CD4-positive, alpha-beta T cell (primary cell): Measurements from ENCODE around the gene XKR7. TPM values are rescaled to one million over a fixed set of nuclear protein-coding genes. Genes with fewer than 3 reads are reported as not detected.

Experiments used
- ATAC-seq: fragments of 200-7000 bp; cut with Tn5 transposase; one replicate; pipeline ENCODE4 v1.10.0; 2022; ENCODE audit warnings: mild to moderate bottlenecking; ENCODE audit not compliant: poor library complexity
- CTCF ChIA-PET: fragments of 350-600 bp; sonication (Branson Sonifier 250); formaldehyde crosslinking; loops from one replicate; lab custom pipeline; 2021; ENCODE audit warnings: antibody characterized with exemption, inconsistent platforms; lab: Charles Lee
- POLR2A ChIA-PET: fragments of 350-600 bp; sonication (Branson Sonifier 250); formaldehyde crosslinking; loops from one replicate; lab custom pipeline; 2021; ENCODE audit warnings: antibody characterized with exemption, inconsistent platforms; lab: Charles Lee
- DNase-seq, 14 experiments: peaks; one replicate each; pipeline ENCODE4 v3.0.0-alpha.2; 2013 to 2020; ENCODE audit warnings: mixed read lengths in 2 of 14
- H3K27ac ChIP-seq, 2 donors: one replicate each; pipeline versions ENCODE4 v1.5.1 to v1.7.0; 2013; ENCODE audit warnings: low read length in 2 of 2, low read depth in 1 of 2, mild to moderate bottlenecking in 1 of 2
- H3K27me3 ChIP-seq, 2 experiments: 1 replicate in 1 of 2; 2 replicates in 1 of 2; pipeline versions ENCODE4 v1.6.1 to v1.7.0; 2013; ENCODE audit warnings: low read length in 2 of 2, control low read depth in 1 of 2, mild to moderate bottlenecking in 1 of 2, moderate library complexity in 1 of 2; ENCODE audit not compliant: insufficient read depth in 2 of 2, control insufficient read depth in 1 of 2
- H3K36me3 ChIP-seq: one replicate; pipeline ENCODE4 v1.6.1; 2013; ENCODE audit warnings: low read length, control low read depth; ENCODE audit not compliant: insufficient read depth
- H3K4me1 ChIP-seq: one replicate; pipeline ENCODE4 v1.6.1; 2013; ENCODE audit warnings: low read length, control low read depth; ENCODE audit not compliant: insufficient read depth
- H3K4me3 ChIP-seq: one replicate; pipeline ENCODE4 v1.5.1; 2013; ENCODE audit warnings: mild to moderate bottlenecking, low read length, moderate library complexity
- H3K9me3 ChIP-seq, 2 experiments: 1 replicate in 1 of 2; 2 replicates in 1 of 2; pipeline versions ENCODE4 v1.6.1 to v1.7.0; 2013; ENCODE audit warnings: low read length in 2 of 2, mild to moderate bottlenecking in 2 of 2, control low read depth in 1 of 2, moderate library complexity in 1 of 2; ENCODE audit not compliant: control insufficient read depth in 1 of 2, insufficient read depth in 1 of 2
- H3K27ac Mint-ChIP-seq: one replicate; pipeline ENCODE4 v1.8.0; 2020; ENCODE audit warnings: mixed read lengths
- H3K27me3 Mint-ChIP-seq: one replicate; pipeline ENCODE4 v1.8.0; 2021; ENCODE audit warnings: mixed read lengths
- H3K36me3 Mint-ChIP-seq: one replicate; pipeline ENCODE4 v1.8.0; 2021; ENCODE audit warnings: low read depth, mixed read lengths
- H3K4me1 Mint-ChIP-seq: one replicate; pipeline ENCODE4 v1.8.0; 2021; ENCODE audit warnings: low read depth, mixed read lengths
- H3K4me3 Mint-ChIP-seq: one replicate; pipeline ENCODE4 v1.8.0; 2020; ENCODE audit warnings: mild to moderate bottlenecking, mixed read lengths
- H3K9me3 Mint-ChIP-seq: one replicate; pipeline ENCODE4 v1.8.0; 2020; ENCODE audit warnings: mixed read lengths
- CTCF ChIP-seq: fragments of 200-600 bp; IDR thresholded peaks from one replicate; pipeline ENCODE4 v1.8.0; 2022; ENCODE audit warnings: antibody characterized with exemption, mild to moderate bottlenecking
- intact Hi-C, 2 experiments: fragments of 100-400 bp; cut with DNase I in 1 of 2; cut with micrococcal nuclease in 1 of 2; formaldehyde crosslinking; loops; one replicate each; pipeline versions ENCODE4 v1.15.1 to v1.9.0; 2023 to 2025; cut with DNase I, micrococcal nuclease
- total RNA-seq, 174 experiments: library from RNA in 2 of 174; stranded (reverse) in 2 of 174; gene quantifications; one replicate each; pipeline ENCODE4 v1.2.3 and lab custom pipeline; 2021 to 2026

Gene XKR7
- total RNA-seq, 2 experiments from 2014 or later = not detected

GRCh38 chr20:31972471-31973021 lies 4.6 kb downstream of the XKR7 start:
- no peak for TF ChIP-seq CTCF
- Histone ChIP-seq H3K27ac (no peak overlapping the region), H3K36me3 (no peaks in the 10 kb centered on the region), H3K4me1 (peaks cover 10% of the 10 kb centered on the region), H3K4me3 (no peak overlapping the region), H3K27me3 (peaks cover 24 to 39% of the 10 kb centered on the region in 2 experiments), H3K9me3 (peaks cover 0 to 6% of the 10 kb centered on the region in 2 experiments)
- DNase-seq (no peak), ATAC-seq (no peak)
- POLR2A ChIA-PET = no interaction called here
- no peak overlapping the region for H3K27ac Mint-ChIP-seq
- peaks cover 4% of the 10 kb centered on the region for H3K4me1 Mint-ChIP-seq
- H3K27me3 Mint-ChIP-seq = peaks cover 80% of the 10 kb centered on the region
- CTCF ChIA-PET = no interaction called here
- no peak overlapping the region for H3K4me3 Mint-ChIP-seq
- no peaks in the 10 kb centered on the region for H3K9me3 Mint-ChIP-seq
- intact Hi-C loops = no loop called here
- H3K36me3 Mint-ChIP-seq = no peaks in the 10 kb centered on the region

GRCh38 chr20:31974296-31974695 lies 6.3 kb downstream of the XKR7 start:
- H3K9me3 Mint-ChIP-seq = no peaks in the 10 kb centered on the region
- H3K27me3 Mint-ChIP-seq = peaks cover 72% of the 10 kb centered on the region
- no peak for DNase-seq
- ATAC-seq = no peak
- Histone ChIP-seq H3K27ac (no peak overlapping the region), H3K4me1 (no peaks in the 10 kb centered on the region), H3K36me3 (no peaks in the 10 kb centered on the region), H3K9me3 (no peaks in the 10 kb centered on the region), H3K4me3 (no peak overlapping the region), H3K27me3 (peaks cover 19 to 32% of the 10 kb centered on the region in 2 experiments)
- H3K4me3 Mint-ChIP-seq = no peak overlapping the region
- no peaks in the 10 kb centered on the region for H3K4me1 Mint-ChIP-seq
- intact Hi-C loops = no loop called here
- ChIA-PET POLR2A (no interaction called here), CTCF (no interaction called here)
- no peaks in the 10 kb centered on the region for H3K36me3 Mint-ChIP-seq
- TF ChIP-seq CTCF = no peak
- H3K27ac Mint-ChIP-seq = no peak overlapping the region

- Histone ChIP-seq H3K27me3 (peaks cover 18 to 24% of the 10 kb centered on the region in 2 experiments), H3K36me3 (no peaks in the 10 kb centered on the region), H3K4me3 (no peak overlapping the region), H3K9me3 (no peaks in the 10 kb centered on the region), H3K27ac (no peak overlapping the region), H3K4me1 (no peaks in the 10 kb centered on the region)
- Mint-ChIP-seq H3K9me3 (no peaks in the 10 kb centered on the region), H3K27ac (no peak overlapping the region), H3K27me3 (peaks cover 72% of the 10 kb centered on the region), H3K4me3 (no peak overlapping the region), H3K36me3 (no peaks in the 10 kb centered on the region), H3K4me1 (no peaks in the 10 kb centered on the region)
- DNase-seq (no peak), ATAC-seq (no peak)
- TF ChIP-seq CTCF = no peak
- CTCF ChIA-PET = no interaction called here
- intact Hi-C loops = no loop called here
- POLR2A ChIA-PET = no interaction called here
Observed at GRCh38 chr20:31974951-31975487, 7.1 kb downstream of the XKR7 start.
